ENCODE measurements around the gene GDNF.

Gene GDNF

DNA sequence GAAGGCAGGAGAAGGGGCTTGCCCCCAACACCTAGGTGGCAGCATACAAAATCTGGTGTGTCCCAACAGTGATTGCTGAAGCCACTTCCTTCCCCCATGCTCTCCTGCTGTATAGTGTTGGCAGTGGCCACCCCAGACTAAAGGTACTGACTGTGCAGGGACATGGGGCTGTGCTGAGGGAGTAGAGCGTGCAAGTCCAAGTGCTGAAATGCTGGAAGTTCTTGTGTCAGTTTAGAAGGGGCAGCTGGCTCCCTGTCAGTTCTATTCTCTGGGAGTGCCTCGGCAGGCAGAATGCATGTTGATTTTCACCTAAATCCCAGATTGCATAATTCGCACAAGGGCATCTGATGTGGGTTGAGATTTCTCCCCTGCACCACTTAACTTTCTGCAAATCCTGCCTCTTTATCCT, 68.6 kb downstream of the GDNF start:
- peak; percentile 70 for ATAC-seq
- TF ChIP-seq ARNTL (CRISPR knock-in tag; IDR thresholded peaks at IDR 0.05; ENCODE audit: borderline replicate concordance, low read depth) (no peak), CSDC2 (CRISPR knock-in tag; IDR thresholded peaks at IDR 0.05) (no peak), TCF4 (CRISPR knock-in tag; IDR thresholded peaks at IDR 0.05; ENCODE audit: borderline replicate concordance) (no peak), ZFP3 (CRISPR knock-in tag; IDR thresholded peaks at IDR 0.05) (no peak), RARB (CRISPR knock-in tag; IDR thresholded peaks at IDR 0.05) (no peak), ZNF8 (CRISPR knock-in tag; IDR thresholded peaks at IDR 0.05) (no peak)
- TF ChIP-seq, protein P1, sequence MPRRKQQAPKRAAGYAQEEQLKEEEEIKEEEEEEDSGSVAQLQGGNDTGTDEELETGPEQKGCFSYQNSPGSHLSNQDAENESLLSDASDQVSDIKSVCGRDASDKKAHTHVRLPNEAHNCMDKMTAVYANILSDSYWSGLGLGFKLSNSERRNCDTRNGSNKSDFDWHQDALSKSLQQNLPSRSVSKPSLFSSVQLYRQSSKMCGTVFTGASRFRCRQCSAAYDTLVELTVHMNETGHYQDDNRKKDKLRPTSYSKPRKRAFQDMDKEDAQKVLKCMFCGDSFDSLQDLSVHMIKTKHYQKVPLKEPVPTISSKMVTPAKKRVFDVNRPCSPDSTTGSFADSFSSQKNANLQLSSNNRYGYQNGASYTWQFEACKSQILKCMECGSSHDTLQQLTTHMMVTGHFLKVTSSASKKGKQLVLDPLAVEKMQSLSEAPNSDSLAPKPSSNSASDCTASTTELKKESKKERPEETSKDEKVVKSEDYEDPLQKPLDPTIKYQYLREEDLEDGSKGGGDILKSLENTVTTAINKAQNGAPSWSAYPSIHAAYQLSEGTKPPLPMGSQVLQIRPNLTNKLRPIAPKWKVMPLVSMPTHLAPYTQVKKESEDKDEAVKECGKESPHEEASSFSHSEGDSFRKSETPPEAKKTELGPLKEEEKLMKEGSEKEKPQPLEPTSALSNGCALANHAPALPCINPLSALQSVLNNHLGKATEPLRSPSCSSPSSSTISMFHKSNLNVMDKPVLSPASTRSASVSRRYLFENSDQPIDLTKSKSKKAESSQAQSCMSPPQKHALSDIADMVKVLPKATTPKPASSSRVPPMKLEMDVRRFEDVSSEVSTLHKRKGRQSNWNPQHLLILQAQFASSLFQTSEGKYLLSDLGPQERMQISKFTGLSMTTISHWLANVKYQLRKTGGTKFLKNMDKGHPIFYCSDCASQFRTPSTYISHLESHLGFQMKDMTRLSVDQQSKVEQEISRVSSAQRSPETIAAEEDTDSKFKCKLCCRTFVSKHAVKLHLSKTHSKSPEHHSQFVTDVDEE (CRISPR knock-in tag; IDR thresholded peaks at IDR 0.05): no peak
- TF ChIP-seq, protein P2, sequence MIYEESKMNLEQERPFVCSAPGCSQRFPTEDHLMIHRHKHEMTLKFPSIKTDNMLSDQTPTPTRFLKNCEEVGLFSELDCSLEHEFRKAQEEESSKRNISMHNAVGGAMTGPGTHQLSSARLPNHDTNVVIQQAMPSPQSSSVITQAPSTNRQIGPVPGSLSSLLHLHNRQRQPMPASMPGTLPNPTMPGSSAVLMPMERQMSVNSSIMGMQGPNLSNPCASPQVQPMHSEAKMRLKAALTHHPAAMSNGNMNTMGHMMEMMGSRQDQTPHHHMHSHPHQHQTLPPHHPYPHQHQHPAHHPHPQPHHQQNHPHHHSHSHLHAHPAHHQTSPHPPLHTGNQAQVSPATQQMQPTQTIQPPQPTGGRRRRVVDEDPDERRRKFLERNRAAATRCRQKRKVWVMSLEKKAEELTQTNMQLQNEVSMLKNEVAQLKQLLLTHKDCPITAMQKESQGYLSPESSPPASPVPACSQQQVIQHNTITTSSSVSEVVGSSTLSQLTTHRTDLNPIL (CRISPR knock-in tag; IDR thresholded peaks at IDR 0.05; ENCODE audit: low read depth): no peak

DNA sequence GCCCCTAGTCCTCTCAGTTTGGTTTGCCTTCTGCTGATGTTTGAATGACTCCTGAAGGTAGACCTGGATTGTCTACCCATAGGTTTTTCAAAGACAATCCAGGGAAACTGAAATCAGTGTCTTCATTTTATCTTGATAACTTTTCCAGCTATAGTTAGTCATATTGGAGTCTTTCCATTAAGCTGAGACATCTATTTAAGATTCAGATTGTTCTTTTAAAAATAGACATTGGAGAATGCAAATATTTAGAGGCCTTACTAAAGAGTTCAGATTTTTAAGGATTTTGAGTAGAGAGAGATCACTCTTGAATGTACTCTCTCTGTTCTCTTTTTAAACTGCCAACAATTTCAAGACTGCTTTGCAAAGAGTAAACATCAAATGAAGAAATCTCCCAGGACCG, 69.1 kb downstream of the GDNF start:
- TF ChIP-seq TOX (CRISPR knock-in tag; IDR thresholded peaks at IDR 0.05; ENCODE audit: borderline replicate concordance) (no peak), ARNTL (CRISPR knock-in tag; IDR thresholded peaks at IDR 0.05; ENCODE audit: borderline replicate concordance, low read depth) (no peak), RARB (CRISPR knock-in tag; IDR thresholded peaks at IDR 0.05) (no peak), ZNF70 (CRISPR knock-in tag; IDR thresholded peaks at IDR 0.05) (no peak), ZFP3 (CRISPR knock-in tag; IDR thresholded peaks at IDR 0.05) (no peak), BACH2 (CRISPR knock-in tag; IDR thresholded peaks at IDR 0.05; ENCODE audit: borderline replicate concordance) (no peak), ZFP30 (CRISPR knock-in tag; IDR thresholded peaks at IDR 0.05) (no peak), SNAI2 (CRISPR knock-in tag; IDR thresholded peaks at IDR 0.05) (no peak), TCF4 (CRISPR knock-in tag; IDR thresholded peaks at IDR 0.05; ENCODE audit: borderline replicate concordance) (no peak), ESRRG (CRISPR knock-in tag; IDR thresholded peaks at IDR 0.05) (no peak), OSR1 (CRISPR knock-in tag; IDR thresholded peaks at IDR 0.05) (no peak)
- TF ChIP-seq, protein P2 (CRISPR knock-in tag; IDR thresholded peaks at IDR 0.05; ENCODE audit: low read depth): no peak
- no peak for ATAC-seq

GRCh38 chr5:37769840-37770239, 70.0 kb downstream of the GDNF start:
- TF ChIP-seq RARB (CRISPR knock-in tag; IDR thresholded peaks at IDR 0.05): no peak
- no peak for TF ChIP-seq ZC3H10 (CRISPR knock-in tag; IDR thresholded peaks at IDR 0.05)
- no peak for TF ChIP-seq OSR1 (CRISPR knock-in tag; IDR thresholded peaks at IDR 0.05)
- TF ChIP-seq ZNF70 (CRISPR knock-in tag; IDR thresholded peaks at IDR 0.05): no peak
- TF ChIP-seq ZNF565 (CRISPR knock-in tag; conservative IDR thresholded peaks at IDR 0.05; ENCODE audit: low read depth): no peak
- no peak for TF ChIP-seq POU6F1 (CRISPR knock-in tag; IDR thresholded peaks at IDR 0.05; ENCODE audit: borderline replicate concordance, low read depth)
- TF ChIP-seq, protein P2 (CRISPR knock-in tag; IDR thresholded peaks at IDR 0.05; ENCODE audit: low read depth): no peak
- TF ChIP-seq, protein P3, sequence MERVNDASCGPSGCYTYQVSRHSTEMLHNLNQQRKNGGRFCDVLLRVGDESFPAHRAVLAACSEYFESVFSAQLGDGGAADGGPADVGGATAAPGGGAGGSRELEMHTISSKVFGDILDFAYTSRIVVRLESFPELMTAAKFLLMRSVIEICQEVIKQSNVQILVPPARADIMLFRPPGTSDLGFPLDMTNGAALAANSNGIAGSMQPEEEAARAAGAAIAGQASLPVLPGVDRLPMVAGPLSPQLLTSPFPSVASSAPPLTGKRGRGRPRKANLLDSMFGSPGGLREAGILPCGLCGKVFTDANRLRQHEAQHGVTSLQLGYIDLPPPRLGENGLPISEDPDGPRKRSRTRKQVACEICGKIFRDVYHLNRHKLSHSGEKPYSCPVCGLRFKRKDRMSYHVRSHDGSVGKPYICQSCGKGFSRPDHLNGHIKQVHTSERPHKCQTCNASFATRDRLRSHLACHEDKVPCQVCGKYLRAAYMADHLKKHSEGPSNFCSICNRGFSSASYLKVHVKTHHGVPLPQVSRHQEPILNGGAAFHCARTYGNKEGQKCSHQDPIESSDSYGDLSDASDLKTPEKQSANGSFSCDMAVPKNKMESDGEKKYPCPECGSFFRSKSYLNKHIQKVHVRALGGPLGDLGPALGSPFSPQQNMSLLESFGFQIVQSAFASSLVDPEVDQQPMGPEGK (CRISPR knock-in tag; IDR thresholded peaks at IDR 0.05; ENCODE audit: borderline replicate concordance): no peak
- TF ChIP-seq ZNF8 (CRISPR knock-in tag; IDR thresholded peaks at IDR 0.05): no peak
- no peak for TF ChIP-seq TOX (CRISPR knock-in tag; IDR thresholded peaks at IDR 0.05; ENCODE audit: borderline replicate concordance)
- no peak for TF ChIP-seq TCF4 (CRISPR knock-in tag; IDR thresholded peaks at IDR 0.05; ENCODE audit: borderline replicate concordance)
- TF ChIP-seq ZFP3 (CRISPR knock-in tag; IDR thresholded peaks at IDR 0.05): no peak
- no peak for TF ChIP-seq CSDC2 (CRISPR knock-in tag; IDR thresholded peaks at IDR 0.05)
- ATAC-seq: no peak
